Vagina (tissue), 2 donors: ENCODE measurements around the gene PAX6.

ENCODE experiments used
- POLR2A ChIP-seq, 2 donors: fragments of 450-650 bp; IDR thresholded peaks; one replicate each; pipeline ENCODE4 v1.6.1; 2017; ENCODE audit warnings: antibody characterized with exemption in 2 of 2, mild to moderate bottlenecking in 2 of 2, moderate library complexity in 2 of 2
- POLR2AphosphoS5 ChIP-seq, 2 donors: sonication (generic); formaldehyde crosslinking; IDR thresholded peaks; one replicate each; pipeline ENCODE4 v1.9.0; 2017; ENCODE audit warnings: antibody characterized with exemption in 2 of 2, mild to moderate bottlenecking in 2 of 2, low read depth in 1 of 2; ENCODE audit not compliant: insufficient read depth in 1 of 2
- TF ChIP-seq, protein P1 (sequence below), 3 experiments: fragments of 450-650 bp in 2 of 3; fragments of 200-600 bp in 1 of 3; sonication (generic) in 1 of 3; IDR thresholded peaks; one replicate each; pipeline ENCODE4 v1.5.1; 2017 to 2019; ENCODE audit warnings: antibody characterized with exemption in 3 of 3, mild to moderate bottlenecking in 2 of 3, moderate library complexity in 2 of 3

DNA sequence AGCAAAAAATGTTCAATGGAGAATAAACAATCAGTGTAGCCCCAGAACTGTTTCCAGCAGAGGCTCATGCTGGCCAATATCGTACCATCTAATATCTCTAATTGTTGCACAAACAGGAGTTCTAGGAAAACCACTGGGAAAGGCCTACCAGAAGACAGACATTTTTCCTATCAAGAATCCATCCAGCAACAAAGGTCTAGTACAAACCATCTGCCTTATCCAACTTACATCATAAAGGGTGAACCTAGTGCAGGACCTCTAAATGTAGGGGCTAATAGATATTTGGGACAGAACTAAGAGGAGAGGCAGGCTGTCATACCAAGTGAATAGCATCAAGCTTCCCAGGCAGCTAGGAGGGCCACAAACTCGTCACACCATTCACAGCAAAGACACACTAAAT is 18.7 kb downstream of the PAX6 start:
- TF ChIP-seq, protein P1, sequence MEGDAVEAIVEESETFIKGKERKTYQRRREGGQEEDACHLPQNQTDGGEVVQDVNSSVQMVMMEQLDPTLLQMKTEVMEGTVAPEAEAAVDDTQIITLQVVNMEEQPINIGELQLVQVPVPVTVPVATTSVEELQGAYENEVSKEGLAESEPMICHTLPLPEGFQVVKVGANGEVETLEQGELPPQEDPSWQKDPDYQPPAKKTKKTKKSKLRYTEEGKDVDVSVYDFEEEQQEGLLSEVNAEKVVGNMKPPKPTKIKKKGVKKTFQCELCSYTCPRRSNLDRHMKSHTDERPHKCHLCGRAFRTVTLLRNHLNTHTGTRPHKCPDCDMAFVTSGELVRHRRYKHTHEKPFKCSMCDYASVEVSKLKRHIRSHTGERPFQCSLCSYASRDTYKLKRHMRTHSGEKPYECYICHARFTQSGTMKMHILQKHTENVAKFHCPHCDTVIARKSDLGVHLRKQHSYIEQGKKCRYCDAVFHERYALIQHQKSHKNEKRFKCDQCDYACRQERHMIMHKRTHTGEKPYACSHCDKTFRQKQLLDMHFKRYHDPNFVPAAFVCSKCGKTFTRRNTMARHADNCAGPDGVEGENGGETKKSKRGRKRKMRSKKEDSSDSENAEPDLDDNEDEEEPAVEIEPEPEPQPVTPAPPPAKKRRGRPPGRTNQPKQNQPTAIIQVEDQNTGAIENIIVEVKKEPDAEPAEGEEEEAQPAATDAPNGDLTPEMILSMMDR (IDR thresholded peaks at IDR 0.05): no peak
- TF ChIP-seq POLR2AphosphoS5 (IDR thresholded peaks at IDR 0.05; ENCODE audit: insufficient read depth in 1 of 2, low read depth in 1 of 2) (no peak), POLR2A (IDR thresholded peaks at IDR 0.05) (no peak)
